ENCODE measurements around the gene ARHGAP9. TPM values are rescaled to one million over a fixed set of nuclear protein-coding genes. Genes with fewer than 3 reads are reported as not detected.

Gene ARHGAP9
- total RNA-seq, 1 experiment from 2014 or later: 3.6 TPM

DNA sequence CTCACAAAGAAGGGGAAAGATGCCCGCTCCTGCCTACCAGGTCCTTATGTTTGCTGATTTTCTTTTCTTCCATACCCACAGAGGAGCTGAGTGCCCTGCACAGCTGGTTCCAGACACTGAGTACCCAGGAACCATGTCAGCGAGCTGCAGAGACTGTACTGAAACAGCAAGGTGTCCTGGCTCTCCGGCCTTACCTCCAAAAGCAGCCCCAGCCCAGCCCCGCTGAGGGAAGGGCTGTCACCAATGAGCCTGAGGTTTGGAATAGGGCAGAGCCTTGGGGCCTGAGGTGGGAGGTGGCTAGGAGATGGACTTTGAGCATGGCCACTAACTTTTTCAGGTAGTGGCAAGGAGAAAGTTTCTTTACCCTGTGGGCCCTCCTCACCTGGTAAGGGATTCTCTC lies 10.5 kb upstream of the ARHGAP9 start (continued):
- TF ChIP-seq, protein P1, sequence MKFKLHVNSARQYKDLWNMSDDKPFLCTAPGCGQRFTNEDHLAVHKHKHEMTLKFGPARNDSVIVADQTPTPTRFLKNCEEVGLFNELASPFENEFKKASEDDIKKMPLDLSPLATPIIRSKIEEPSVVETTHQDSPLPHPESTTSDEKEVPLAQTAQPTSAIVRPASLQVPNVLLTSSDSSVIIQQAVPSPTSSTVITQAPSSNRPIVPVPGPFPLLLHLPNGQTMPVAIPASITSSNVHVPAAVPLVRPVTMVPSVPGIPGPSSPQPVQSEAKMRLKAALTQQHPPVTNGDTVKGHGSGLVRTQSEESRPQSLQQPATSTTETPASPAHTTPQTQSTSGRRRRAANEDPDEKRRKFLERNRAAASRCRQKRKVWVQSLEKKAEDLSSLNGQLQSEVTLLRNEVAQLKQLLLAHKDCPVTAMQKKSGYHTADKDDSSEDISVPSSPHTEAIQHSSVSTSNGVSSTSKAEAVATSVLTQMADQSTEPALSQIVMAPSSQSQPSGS (CRISPR knock-in tag; IDR thresholded peaks at IDR 0.05; ENCODE audit: borderline replicate concordance, low read depth): no peak

DNA sequence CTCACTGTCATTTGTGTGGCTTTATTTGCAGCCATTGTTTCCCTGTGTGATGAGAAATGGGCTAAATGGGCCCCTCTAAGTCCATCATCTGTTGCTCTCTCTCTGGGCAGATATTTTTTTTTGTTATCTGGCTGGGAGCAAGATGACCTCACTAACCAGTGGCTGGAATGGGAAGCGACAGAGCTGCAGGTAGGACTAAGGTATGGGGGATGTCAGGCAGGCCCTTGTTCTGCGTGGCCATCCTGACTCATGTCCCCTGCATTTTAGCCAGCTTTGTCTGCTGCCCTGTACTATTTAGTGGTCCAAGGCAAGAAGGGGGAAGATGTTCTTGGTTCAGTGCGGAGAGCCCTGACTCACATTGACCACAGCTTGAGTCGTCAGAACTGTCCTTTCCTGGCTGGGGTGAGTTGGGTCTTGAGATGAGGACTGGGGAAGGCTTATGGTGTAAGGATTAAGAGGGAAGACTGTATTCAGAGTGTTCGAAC lies 9.5 kb upstream of the ARHGAP9 start:
- TF ChIP-seq PRRX2 (CRISPR knock-in tag; IDR thresholded peaks at IDR 0.05): no peak
- no peak for TF ChIP-seq NFYB (CRISPR knock-in tag; conservative IDR thresholded peaks at IDR 0.05; ENCODE audit: low read depth)
- no peak for TF ChIP-seq KAT7 (CRISPR knock-in tag; IDR thresholded peaks at IDR 0.05; ENCODE audit: borderline replicate concordance)
- TF ChIP-seq, protein P2, sequence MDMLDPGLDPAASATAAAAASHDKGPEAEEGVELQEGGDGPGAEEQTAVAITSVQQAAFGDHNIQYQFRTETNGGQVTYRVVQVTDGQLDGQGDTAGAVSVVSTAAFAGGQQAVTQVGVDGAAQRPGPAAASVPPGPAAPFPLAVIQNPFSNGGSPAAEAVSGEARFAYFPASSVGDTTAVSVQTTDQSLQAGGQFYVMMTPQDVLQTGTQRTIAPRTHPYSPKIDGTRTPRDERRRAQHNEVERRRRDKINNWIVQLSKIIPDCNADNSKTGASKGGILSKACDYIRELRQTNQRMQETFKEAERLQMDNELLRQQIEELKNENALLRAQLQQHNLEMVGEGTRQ (CRISPR knock-in tag; IDR thresholded peaks at IDR 0.05): no peak
- TF ChIP-seq, protein P3, sequence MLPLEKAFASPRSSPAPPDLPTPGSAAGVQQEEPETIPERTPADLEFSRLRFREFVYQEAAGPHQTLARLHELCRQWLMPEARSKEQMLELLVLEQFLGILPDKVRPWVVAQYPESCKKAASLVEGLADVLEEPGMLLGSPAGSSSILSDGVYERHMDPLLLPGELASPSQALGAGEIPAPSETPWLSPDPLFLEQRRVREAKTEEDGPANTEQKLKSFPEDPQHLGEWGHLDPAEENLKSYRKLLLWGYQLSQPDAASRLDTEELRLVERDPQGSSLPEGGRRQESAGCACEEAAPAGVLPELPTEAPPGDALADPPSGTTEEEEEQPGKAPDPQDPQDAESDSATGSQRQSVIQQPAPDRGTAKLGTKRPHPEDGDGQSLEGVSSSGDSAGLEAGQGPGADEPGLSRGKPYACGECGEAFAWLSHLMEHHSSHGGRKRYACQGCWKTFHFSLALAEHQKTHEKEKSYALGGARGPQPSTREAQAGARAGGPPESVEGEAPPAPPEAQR (CRISPR knock-in tag; IDR thresholded peaks at IDR 0.05): no peak
- TF ChIP-seq, protein P4, sequence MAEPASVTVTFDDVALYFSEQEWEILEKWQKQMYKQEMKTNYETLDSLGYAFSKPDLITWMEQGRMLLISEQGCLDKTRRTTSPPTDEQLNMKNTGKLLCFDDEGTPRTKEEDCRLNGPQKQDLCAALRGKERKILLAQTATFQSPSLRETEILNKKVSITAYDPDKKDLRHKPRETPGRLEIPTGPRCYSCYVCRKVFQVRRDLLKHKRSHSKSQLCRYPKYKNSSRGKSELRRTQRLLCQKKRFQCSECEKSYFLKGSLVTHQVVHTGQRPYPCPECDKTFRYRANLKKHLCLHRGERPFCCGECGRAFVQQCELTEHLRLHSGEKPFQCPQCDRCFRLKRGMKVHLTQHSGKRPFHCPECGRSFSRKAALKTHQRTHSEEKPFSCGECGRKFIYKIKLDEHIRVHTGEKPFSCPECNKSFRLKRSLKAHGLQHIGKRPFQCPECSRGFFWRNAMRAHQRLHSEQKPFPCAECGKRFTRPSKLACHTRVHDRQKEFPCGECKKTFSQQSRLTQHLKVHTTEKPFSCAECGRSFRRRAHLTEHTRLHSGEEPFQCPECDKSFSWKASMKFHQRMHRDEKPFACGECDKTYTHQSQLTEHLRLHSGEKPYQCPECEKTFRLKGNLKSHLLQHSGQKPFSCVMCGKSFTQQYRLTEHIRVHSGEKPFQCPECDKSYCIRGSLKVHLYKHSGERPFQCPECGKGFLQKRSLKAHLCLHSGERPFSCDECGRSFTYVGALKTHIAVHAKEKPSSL (CRISPR knock-in tag; conservative IDR thresholded peaks at IDR 0.05): no peak
- TF ChIP-seq, protein P5, sequence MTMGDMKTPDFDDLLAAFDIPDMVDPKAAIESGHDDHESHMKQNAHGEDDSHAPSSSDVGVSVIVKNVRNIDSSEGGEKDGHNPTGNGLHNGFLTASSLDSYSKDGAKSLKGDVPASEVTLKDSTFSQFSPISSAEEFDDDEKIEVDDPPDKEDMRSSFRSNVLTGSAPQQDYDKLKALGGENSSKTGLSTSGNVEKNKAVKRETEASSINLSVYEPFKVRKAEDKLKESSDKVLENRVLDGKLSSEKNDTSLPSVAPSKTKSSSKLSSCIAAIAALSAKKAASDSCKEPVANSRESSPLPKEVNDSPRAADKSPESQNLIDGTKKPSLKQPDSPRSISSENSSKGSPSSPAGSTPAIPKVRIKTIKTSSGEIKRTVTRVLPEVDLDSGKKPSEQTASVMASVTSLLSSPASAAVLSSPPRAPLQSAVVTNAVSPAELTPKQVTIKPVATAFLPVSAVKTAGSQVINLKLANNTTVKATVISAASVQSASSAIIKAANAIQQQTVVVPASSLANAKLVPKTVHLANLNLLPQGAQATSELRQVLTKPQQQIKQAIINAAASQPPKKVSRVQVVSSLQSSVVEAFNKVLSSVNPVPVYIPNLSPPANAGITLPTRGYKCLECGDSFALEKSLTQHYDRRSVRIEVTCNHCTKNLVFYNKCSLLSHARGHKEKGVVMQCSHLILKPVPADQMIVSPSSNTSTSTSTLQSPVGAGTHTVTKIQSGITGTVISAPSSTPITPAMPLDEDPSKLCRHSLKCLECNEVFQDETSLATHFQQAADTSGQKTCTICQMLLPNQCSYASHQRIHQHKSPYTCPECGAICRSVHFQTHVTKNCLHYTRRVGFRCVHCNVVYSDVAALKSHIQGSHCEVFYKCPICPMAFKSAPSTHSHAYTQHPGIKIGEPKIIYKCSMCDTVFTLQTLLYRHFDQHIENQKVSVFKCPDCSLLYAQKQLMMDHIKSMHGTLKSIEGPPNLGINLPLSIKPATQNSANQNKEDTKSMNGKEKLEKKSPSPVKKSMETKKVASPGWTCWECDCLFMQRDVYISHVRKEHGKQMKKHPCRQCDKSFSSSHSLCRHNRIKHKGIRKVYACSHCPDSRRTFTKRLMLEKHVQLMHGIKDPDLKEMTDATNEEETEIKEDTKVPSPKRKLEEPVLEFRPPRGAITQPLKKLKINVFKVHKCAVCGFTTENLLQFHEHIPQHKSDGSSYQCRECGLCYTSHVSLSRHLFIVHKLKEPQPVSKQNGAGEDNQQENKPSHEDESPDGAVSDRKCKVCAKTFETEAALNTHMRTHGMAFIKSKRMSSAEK (CRISPR knock-in tag; IDR thresholded peaks at IDR 0.05; ENCODE audit: borderline replicate concordance): no peak
- TF ChIP-seq, protein P6, sequence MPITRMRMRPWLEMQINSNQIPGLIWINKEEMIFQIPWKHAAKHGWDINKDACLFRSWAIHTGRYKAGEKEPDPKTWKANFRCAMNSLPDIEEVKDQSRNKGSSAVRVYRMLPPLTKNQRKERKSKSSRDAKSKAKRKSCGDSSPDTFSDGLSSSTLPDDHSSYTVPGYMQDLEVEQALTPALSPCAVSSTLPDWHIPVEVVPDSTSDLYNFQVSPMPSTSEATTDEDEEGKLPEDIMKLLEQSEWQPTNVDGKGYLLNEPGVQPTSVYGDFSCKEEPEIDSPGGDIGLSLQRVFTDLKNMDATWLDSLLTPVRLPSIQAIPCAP (CRISPR knock-in tag; IDR thresholded peaks at IDR 0.05): no peak
- no peak for TF ChIP-seq OVOL2 (CRISPR knock-in tag; IDR thresholded peaks at IDR 0.05; ENCODE audit: borderline replicate concordance)
- TF ChIP-seq ELF4 (CRISPR knock-in tag; IDR thresholded peaks at IDR 0.05; ENCODE audit: low read depth): no peak
- TF ChIP-seq NR1H2 (CRISPR knock-in tag; IDR thresholded peaks at IDR 0.05): no peak
- no peak for TF ChIP-seq NFATC4 (CRISPR knock-in tag; IDR thresholded peaks at IDR 0.05)
- TF ChIP-seq NR2C2 (CRISPR knock-in tag; IDR thresholded peaks at IDR 0.05): no peak
- TF ChIP-seq SMAD4 (CRISPR knock-in tag; IDR thresholded peaks at IDR 0.05): no peak
- ATAC-seq (no peak), DNase-seq (ENCODE audit: low spot score) (no peak)
- Mint-ChIP-seq H3K4me1 (peaks cover 8% of the 10 kb centered on the region), H3K9me3 (peaks cover 6% of the 10 kb centered on the region), H3K27ac (peak overlapping the region; percentile 93), H3K36me3 (peaks cover 54% of the 10 kb centered on the region), H3K4me3 (peak overlapping the region; percentile 99), H3K27me3 (ENCODE audit: low read depth) (no peaks in the 10 kb centered on the region; the same call in 1 of the 2 replicates)
- ChIA-PET CTCF (interaction anchor here (0.7 kb wide), 1 partner anchor 13 kb away, joined by 4 read pairs; no protein-coding TSS in a partner anchor), POLR2A (interaction anchor here (0.5 to 1.5 kb wide), 3 partner anchors 12 to 34 kb away, joined by 3 to 4 read pairs (median 4); partner anchors contain the start of gene INHBE)
